ENCODE results near the gene SIDT2. TPM values are rescaled to one million over a fixed set of nuclear protein-coding genes. Genes with fewer than 3 reads are reported as not detected.

SIDT2 gene
- 21.8 and 35.0 TPM in 2 replicates for total RNA-seq

GRCh38 chr11:117178210-117179034 lies at the start of gene SIDT2:
Gene SIDT2 (plus strand): TSS chr11:117178743. CDS start chr11:117179264, 521 bp downstream.

GRCh38 chr11:117143871-117144476 lies 34.6 kb upstream of the SIDT2 start, which contains the start of gene PAFAH1B2:
Gene PAFAH1B2 (plus strand): TSS chr11:117144287. CDS start chr11:117152448, 8,161 bp downstream.

GRCh38 chr11:117199053-117199915 lies 20.7 kb downstream of the SIDT2 start, which contains the start of gene TAGLN:
Gene TAGLN (plus strand): TSS chr11:117199370. CDS start chr11:117203014, 3,644 bp downstream.

GRCh38 chr11:117231842-117232091 lies 53.2 kb downstream of the SIDT2 start, which contains the start of gene PCSK7:
Gene PCSK7 (minus strand): TSS chr11:117232073. CDS start chr11:117229844, 2,229 bp downstream.

GRCh38 chr11:117232092-117232878 lies 53.7 kb downstream of the SIDT2 start, which contains the start of gene RNF214:
Gene RNF214 (plus strand): TSS chr11:117232671. CDS start chr11:117234273, 1,602 bp downstream.

Other genes starting within 250 kb of the SIDT2 start
- 21.9 and 23.0 TPM in 2 replicates for gene SIK3, start 80.3 kb upstream of the SIDT2 start, total RNA-seq
- gene PAFAH1B2, start 34.5 kb upstream of the SIDT2 start, total RNA-seq = 99.8 and 254 TPM in 2 replicates
- 1,440 and 2,227 TPM in 2 replicates for gene TAGLN, start 20.6 kb downstream of the SIDT2 start, total RNA-seq
- 51.0 and 85.6 TPM in 2 replicates for gene PCSK7, start 53.3 kb downstream of the SIDT2 start, total RNA-seq
- 12.6 and 15.8 TPM in 2 replicates for gene RNF214, start 53.9 kb downstream of the SIDT2 start, total RNA-seq
- 3.4 and 4.8 TPM in 2 replicates for gene BACE1-AS, start 112.6 kb downstream of the SIDT2 start, total RNA-seq
- gene BACE1, start 137.5 kb downstream of the SIDT2 start, total RNA-seq = 32.6 and 49.4 TPM in 2 replicates
- 32.6 and 46.7 TPM in 2 replicates for gene CEP164, start 149.1 kb downstream of the SIDT2 start, total RNA-seq